ENCODE results near the gene C17orf67. TPM values are rescaled to one million over a fixed set of nuclear protein-coding genes. Genes with fewer than 3 reads are reported as not detected.

Gene C17orf67
- total and polyA plus RNA-seq, 2 of the 8 experiments (the other 6 are each of a cell fraction or from before 2014, with no cell fraction given) = 0.67 to 2.2 TPM

DNA sequence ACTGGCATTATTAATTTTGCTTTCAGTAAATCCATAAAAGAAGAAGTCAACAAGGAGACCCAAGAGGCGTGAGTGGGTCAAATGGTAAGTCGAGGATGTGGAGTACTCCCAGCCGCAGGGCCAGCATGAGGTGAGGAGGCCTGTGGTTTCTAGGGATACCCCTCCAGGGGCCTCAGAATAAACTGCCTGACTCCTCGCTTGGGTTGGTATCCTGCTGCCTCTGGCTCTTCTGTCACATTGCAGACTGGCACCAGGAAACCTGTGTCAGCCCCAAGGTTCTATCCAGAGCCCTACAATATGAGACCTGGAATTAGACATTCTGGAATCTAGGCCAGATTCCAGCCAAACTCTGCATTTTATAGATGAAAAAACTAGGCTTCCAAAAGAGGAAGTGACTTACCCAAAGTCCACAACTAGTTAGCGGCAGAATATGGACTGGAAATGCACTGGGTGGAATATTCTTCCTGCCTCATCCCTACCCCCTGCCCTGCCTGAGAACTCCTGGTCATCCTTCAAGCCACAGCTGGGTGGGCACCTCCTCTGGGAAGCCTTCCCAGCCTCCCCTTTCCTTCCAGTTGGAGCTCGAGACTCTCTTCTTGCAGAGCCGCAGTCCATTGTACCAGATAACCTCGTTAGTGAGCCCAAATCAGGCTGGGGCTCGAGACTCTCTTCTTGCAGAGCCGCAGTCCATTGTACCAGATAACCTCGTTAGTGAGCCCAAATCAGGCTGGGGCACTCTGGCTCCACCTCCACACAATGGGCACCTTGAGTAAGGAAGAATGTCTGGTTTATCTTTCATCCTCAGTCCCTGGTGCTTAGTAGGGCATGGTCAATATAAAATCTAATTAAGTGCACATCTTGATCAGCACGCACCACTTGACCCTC, 22.6 kb downstream of the C17orf67 start:
- Histone ChIP-seq H3K27me3 (replicated peaks in 1 of 4; ENCODE audit: control insufficient read depth in 3 of 4, extremely low read depth in 1 of 4, insufficient read depth in 3 of 4, low read length in 3 of 4) (no peaks in the 10 kb centered on the region), H2BK20ac (ENCODE audit: low read length) (no peak overlapping the region; the same call in 1 of the 2 replicates), H2BK5ac (ENCODE audit: low read depth, low read length) (no peak overlapping the region), H3K4ac (replicated peaks; ENCODE audit: insufficient read length, low read depth, low read length) (no peak overlapping the region), H4K5ac (ENCODE audit: insufficient read length, low read depth, low read length) (no peak overlapping the region), H3K23me2 (ENCODE audit: low read depth, low read length) (peaks cover 12% of the 10 kb centered on the region; the same call in 1 of the 2 replicates), H3K18ac (ENCODE audit: extremely low read depth, low read length) (no peak overlapping the region), H2BK120ac (replicated peaks; ENCODE audit: low read depth, low read length) (no peak overlapping the region), H3K9ac (replicated peaks in 1 of 4; ENCODE audit: extremely low read depth in 1 of 4, low read depth in 3 of 4, low read length in 3 of 4) (no peak overlapping the region), H3K14ac (ENCODE audit: insufficient read length) (no peak overlapping the region), H3K4me2 (ENCODE audit: insufficient read depth in 1 of 2, low read depth in 2 of 2, low read length in 2 of 2) (no peak overlapping the region), H3K79me2 (ENCODE audit: control insufficient read depth in 1 of 2, insufficient read depth in 2 of 2, low read length in 2 of 2) (no peaks in the 10 kb centered on the region), H3K23ac (ENCODE audit: insufficient read length) (no peak overlapping the region), H3K56ac (replicated peaks; ENCODE audit: insufficient read length, low read depth, low read length) (no peak overlapping the region), H2BK15ac (ENCODE audit: low read length) (no peak overlapping the region), H4K20me1 (replicated peaks in 1 of 2; ENCODE audit: control insufficient read depth in 1 of 2, insufficient read depth in 2 of 2, low read length in 2 of 2) (peaks cover 0 to 3% of the 10 kb centered on the region in 2 experiments), H3K27ac (ENCODE audit: low read depth, low read length) (no peak overlapping the region), H3K79me1 (ENCODE audit: low read depth, low read length) (0 out of 2 replicates have a peak, but pooled peaks cover 2% of the 10 kb centered on the region), H2BK12ac (ENCODE audit: low read depth, low read length) (no peak overlapping the region), H4K91ac (replicated peaks; ENCODE audit: insufficient read length, low read length) (no peak overlapping the region), H4K8ac (ENCODE audit: extremely low read depth, insufficient read depth, low read length) (no peak overlapping the region), H3K4me1 (replicated peaks in 1 of 4; ENCODE audit: control insufficient read depth in 3 of 4, insufficient read depth in 4 of 4, low read length in 3 of 4) (no peaks in the 10 kb centered on the region), H3K9me3 (ENCODE audit: insufficient read depth in 2 of 2, low read depth in 1 of 2, low read length in 1 of 2) (no peaks in the 10 kb centered on the region), H3K36me3 (ENCODE audit: control insufficient read depth in 2 of 4, insufficient read depth in 4 of 4, low read length in 3 of 4) (no peaks in the 10 kb centered on the region), H2AK5ac (ENCODE audit: low read depth, low read length) (no peak overlapping the region), H3K4me3 (ENCODE audit: extremely low read depth in 1 of 4, insufficient read depth in 2 of 4, low read depth in 3 of 4, low read length in 4 of 4) (no peak overlapping the region), H2AFZ (ENCODE audit: low read length) (no peak overlapping the region)
- 95% methylated on average over 12 of the region's 12 CpGs; no CpG with 5 or more reads in 1 of the 2 experiments for WGBS, 2 experiments (ENCODE audit: extremely low coverage in 1 of 2, insufficient coverage in 1 of 2, insufficient read length in 1 of 2, insufficient replicate concordance in 2 of 2, low coverage in 1 of 2, low lambda C conversion rate in 2 of 2, missing lambda C conversion rate in 1 of 2)
- TF ChIP-seq CEBPB (IDR thresholded peaks at IDR 0.05; ENCODE audit: low read depth, low read length) (no peak), JUN (IDR thresholded peaks at IDR 0.05; ENCODE audit: low read depth, low read length) (no peak), BCL11A (IDR thresholded peaks at IDR 0.05; ENCODE audit: low read depth in 2 of 2, low read length in 2 of 2) (no peak)
- DNase-seq (ENCODE audit: low read depth in 1 of 2, low spot score in 2 of 2) = no peak
- ChIA-PET CTCF (ENCODE audit: partially characterized antibody) (interaction anchor here (1.1 kb wide), 1 partner anchor 9 kb away, joined by 3 read pairs; no protein-coding TSS in a partner anchor), POLR2A (ENCODE audit: partially characterized antibody) (interaction anchor here (1.9 kb wide), 1 partner anchor 9 kb away, joined by 4 read pairs; no protein-coding TSS in a partner anchor)
- no peak for FAIRE-seq

All from H1 (cell line).